Measurements from ENCODE around the gene PLEKHD1. TPM values are rescaled to one million over a fixed set of nuclear protein-coding genes. Genes with fewer than 3 reads are reported as not detected.
A peak's percentile ranks its signal among the peaks of the same experiment; 100 is the strongest.

The PLEKHD1 gene
- total RNA-seq, 2 donors from 2014 or later, result 0.05 to 0.10 TPM

DNA sequence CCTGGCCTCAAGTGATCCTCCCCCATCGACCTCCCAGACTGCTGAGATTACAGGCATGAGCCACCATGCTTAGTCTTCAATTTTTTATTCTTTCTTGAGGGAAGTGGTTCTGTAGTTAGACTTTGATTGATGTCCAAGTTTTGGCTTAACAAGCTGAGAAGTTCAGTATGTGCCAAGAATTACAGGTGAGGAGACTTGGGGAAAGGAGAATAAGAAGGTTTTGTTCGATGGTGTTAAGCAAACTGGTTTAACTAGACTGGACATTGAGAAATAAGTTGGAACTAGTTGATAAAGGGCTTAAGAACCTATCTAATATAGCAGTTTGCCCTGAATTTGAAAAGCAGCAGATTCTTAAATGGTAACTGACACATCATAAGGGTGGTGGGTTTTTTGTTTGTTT, 32.6 kb upstream of the PLEKHD1 start:
- Histone ChIP-seq H3K27ac (no peak overlapping the region), H3K9ac (ENCODE audit: low read depth in 2 of 2, low read length in 2 of 2) (no peak overlapping the region), H3K9me3 (no peaks in the 10 kb centered on the region), H3K4me1 (no peaks in the 10 kb centered on the region), H3K27me3 (no peaks in the 10 kb centered on the region), H3K36me3 (no peaks in the 10 kb centered on the region), H3K4me3 (no peak overlapping the region)
- DNase-seq, result no peak
- intact Hi-C loops (cut with DNase I), result no loop called here
- TF ChIP-seq, protein P1, sequence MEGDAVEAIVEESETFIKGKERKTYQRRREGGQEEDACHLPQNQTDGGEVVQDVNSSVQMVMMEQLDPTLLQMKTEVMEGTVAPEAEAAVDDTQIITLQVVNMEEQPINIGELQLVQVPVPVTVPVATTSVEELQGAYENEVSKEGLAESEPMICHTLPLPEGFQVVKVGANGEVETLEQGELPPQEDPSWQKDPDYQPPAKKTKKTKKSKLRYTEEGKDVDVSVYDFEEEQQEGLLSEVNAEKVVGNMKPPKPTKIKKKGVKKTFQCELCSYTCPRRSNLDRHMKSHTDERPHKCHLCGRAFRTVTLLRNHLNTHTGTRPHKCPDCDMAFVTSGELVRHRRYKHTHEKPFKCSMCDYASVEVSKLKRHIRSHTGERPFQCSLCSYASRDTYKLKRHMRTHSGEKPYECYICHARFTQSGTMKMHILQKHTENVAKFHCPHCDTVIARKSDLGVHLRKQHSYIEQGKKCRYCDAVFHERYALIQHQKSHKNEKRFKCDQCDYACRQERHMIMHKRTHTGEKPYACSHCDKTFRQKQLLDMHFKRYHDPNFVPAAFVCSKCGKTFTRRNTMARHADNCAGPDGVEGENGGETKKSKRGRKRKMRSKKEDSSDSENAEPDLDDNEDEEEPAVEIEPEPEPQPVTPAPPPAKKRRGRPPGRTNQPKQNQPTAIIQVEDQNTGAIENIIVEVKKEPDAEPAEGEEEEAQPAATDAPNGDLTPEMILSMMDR (IDR thresholded peaks at IDR 0.05), result no peak

DNA sequence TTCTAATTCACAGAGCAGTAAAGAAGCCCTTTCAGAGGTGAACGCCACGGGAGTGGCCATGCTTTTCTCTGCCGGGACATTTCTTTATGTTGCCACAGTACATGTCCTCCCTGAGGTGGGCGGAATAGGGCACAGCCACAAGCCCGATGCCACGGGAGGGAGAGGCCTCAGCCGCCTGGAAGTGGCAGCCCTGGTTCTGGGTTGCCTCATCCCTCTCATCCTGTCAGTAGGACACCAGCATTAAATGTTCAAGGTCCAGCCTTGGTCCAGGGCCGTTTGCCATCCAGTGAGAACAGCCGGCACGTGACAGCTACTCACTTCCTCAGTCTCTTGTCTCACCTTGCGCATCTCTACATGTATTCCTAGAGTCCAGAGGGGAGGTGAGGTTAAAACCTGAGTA, 26.2 kb upstream of the PLEKHD1 start:
- intact Hi-C loops (cut with DNase I), result no loop called here
- no peaks in the 10 kb centered on the region for H3K4me1 ChIP-seq
- no peak for DNase-seq
- H3K4me3 ChIP-seq, result no peak overlapping the region
- H3K36me3 ChIP-seq, result peaks cover 6% of the 10 kb centered on the region
- TF ChIP-seq, protein P1 (IDR thresholded peaks at IDR 0.05), result no peak
- H3K9me3 ChIP-seq, result no peaks in the 10 kb centered on the region
- H3K9ac ChIP-seq (ENCODE audit: low read depth in 2 of 2, low read length in 2 of 2), result no peak overlapping the region
- H3K27me3 ChIP-seq, result no peaks in the 10 kb centered on the region
- no peak overlapping the region for H3K27ac ChIP-seq

DNA sequence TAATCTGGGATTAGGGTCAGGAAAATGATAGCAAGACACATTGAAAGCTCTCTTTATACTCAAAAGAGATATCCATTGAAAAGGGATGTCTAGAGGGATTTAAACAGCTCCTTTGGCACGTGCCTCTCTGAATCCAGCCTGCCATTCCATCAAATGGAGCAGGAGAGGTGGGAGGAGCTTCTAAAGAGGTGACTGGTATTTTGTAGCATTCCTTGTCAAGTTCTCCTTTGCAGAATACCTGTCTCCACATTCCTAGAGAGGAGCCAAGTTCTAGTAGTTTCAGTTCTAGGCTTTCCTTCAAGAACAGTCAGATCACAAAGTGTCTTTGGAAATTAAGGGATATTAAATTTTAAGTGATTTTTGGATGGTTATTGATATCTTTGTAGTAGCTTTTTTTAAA, 25.4 kb upstream of the PLEKHD1 start:
- no peak for DNase-seq
- Histone ChIP-seq H3K9ac (ENCODE audit: low read depth in 2 of 2, low read length in 2 of 2) (no peak overlapping the region), H3K27ac (no peak overlapping the region), H3K9me3 (no peaks in the 10 kb centered on the region), H3K27me3 (no peaks in the 10 kb centered on the region), H3K4me1 (no peaks in the 10 kb centered on the region), H3K4me3 (no peak overlapping the region), H3K36me3 (peaks cover 6% of the 10 kb centered on the region)
- intact Hi-C loops (cut with DNase I), result no loop called here
- TF ChIP-seq, protein P1 (IDR thresholded peaks at IDR 0.05), result no peak

DNA sequence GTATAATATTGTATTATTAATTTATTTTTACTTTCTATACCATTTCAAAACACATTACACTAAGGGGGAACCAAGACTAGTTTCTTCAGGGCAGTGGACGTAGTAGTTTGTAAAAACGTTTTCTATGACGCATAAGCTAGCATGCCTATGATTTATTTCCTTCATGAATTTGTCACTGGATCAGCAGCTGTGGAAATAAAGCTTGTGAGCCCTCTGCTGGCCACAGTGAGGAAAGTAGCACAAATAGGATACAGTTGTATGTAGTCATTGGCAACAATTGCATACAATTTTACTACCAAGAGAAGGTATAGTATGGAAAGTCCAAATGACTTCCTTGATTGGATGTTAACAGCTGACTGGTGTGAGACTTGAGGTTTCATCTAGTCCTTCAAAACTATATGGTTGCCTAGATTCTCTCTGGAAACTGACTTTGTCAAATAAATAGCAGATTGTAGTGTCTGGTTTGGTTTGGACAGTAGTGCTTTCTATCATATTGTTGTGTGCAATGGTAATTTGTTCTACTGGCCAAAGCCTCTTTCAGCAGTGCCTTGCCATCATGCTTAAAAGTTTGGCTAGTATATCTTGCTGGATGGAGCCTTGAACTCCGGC, 24.3 kb upstream of the PLEKHD1 start:
- Histone ChIP-seq H3K27me3 (no peaks in the 10 kb centered on the region), H3K9me3 (no peaks in the 10 kb centered on the region), H3K4me1 (no peaks in the 10 kb centered on the region), H3K4me3 (no peak overlapping the region), H3K9ac (ENCODE audit: low read depth in 2 of 2, low read length in 2 of 2) (no peak overlapping the region), H3K27ac (no peak overlapping the region), H3K36me3 (peaks cover 6% of the 10 kb centered on the region)
- TF ChIP-seq, protein P1 (IDR thresholded peaks at IDR 0.05), result peak; percentile 71
- intact Hi-C loops (cut with DNase I), result loop anchor here (2.0 kb wide), 1 partner anchor 217 kb away; no protein-coding TSS in a partner anchor
- peak; percentile 59 for DNase-seq

DNA sequence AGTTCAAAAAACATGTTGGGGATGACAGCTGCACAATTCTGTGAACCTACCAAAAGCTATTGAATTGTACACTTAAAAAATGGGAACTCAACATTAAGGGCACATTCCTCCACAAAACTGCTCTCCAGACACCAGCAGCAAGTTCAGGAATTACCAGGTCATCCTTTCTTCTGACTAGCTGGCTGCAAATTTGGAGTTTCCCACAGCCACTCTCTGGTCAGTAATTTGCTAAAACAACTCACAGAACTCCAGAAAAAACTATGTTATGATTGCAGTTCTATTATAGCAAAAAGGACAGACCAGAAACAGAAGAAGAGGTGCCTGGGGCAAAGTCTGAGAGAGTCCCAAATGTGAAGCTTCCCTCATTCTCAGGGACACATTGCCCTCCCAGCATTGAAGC, 20.1 kb upstream of the PLEKHD1 start:
- intact Hi-C loops (cut with DNase I), result no loop called here
- H3K27me3 ChIP-seq, result no peaks in the 10 kb centered on the region
- no peak overlapping the region for H3K27ac ChIP-seq
- no peaks in the 10 kb centered on the region for H3K4me1 ChIP-seq
- no peaks in the 10 kb centered on the region for H3K9me3 ChIP-seq
- no peak overlapping the region for H3K4me3 ChIP-seq
- H3K36me3 ChIP-seq, result no peaks in the 10 kb centered on the region
- no peak overlapping the region for H3K9ac ChIP-seq (ENCODE audit: low read depth in 2 of 2, low read length in 2 of 2)
- DNase-seq, result no peak
- TF ChIP-seq, protein P1 (IDR thresholded peaks at IDR 0.05), result no peak
